B cell (primary cell): ENCODE results near the gene PDZRN3. TPM values are rescaled to one million over a fixed set of nuclear protein-coding genes. Genes with fewer than 3 reads are reported as not detected.

Source experiments
- ATAC-seq: fragments of 200-7000 bp; cut with Tn5 transposase; one replicate; pipeline ENCODE4 v1.10.0; 2021; ENCODE audit warnings: low read depth, mild to moderate bottlenecking, moderate number of reproducible peaks, moderate library complexity
- CTCF ChIA-PET: fragments of 350-600 bp; sonication (Branson Sonifier 250); formaldehyde crosslinking; loops from one replicate; lab custom pipeline; 2021; ENCODE audit warnings: antibody characterized with exemption, inconsistent platforms; lab: Charles Lee
- POLR2A ChIA-PET: fragments of 350-600 bp; sonication (Branson Sonifier 250); formaldehyde crosslinking; loops from one replicate; lab custom pipeline; 2021; ENCODE audit warnings: antibody characterized with exemption; lab: Charles Lee
- DNase-seq: peaks from one replicate; pipeline ENCODE4 v3.0.0; 2013
- H2AFZ ChIP-seq: 2 replicates; pipeline ENCODE4 v1.6.1; 2012; ENCODE audit warnings: mild to moderate bottlenecking, low read depth, low read length; ENCODE audit not compliant: insufficient read depth, poor library complexity, severe bottlenecking
- H3K27ac ChIP-seq, 2 donors: 1 replicate in 1 of 2; 2 replicates in 1 of 2; pipeline ENCODE4 v1.5.1; 2012 to 2013; ENCODE audit warnings: low read length in 2 of 2, mild to moderate bottlenecking in 2 of 2, moderate library complexity in 1 of 2
- H3K27me3 ChIP-seq, 4 experiments: fragments of 200-600 bp in 1 of 4; sonication (generic) in 1 of 4; replicated peaks in 1 of 4; 1 replicate in 2 of 4; 2 replicates in 2 of 4; pipeline versions ENCODE4 v1.6.1 to v1.7.0; 2013 to 2016; ENCODE audit warnings: low read length in 3 of 4, mild to moderate bottlenecking in 2 of 4, mixed read lengths in 1 of 4, moderate library complexity in 1 of 4; ENCODE audit not compliant: insufficient read depth in 4 of 4, control insufficient read depth in 3 of 4; ENCODE audit errors: control extremely low read depth in 1 of 4
- H3K36me3 ChIP-seq, 2 experiments: replicated peaks in 1 of 2; 1 replicate in 1 of 2; 2 replicates in 1 of 2; pipeline versions ENCODE4 v1.6.1 to v1.7.1; 2013; ENCODE audit warnings: low read length in 1 of 2; ENCODE audit not compliant: insufficient read depth in 2 of 2, control insufficient read depth in 1 of 2; ENCODE audit errors: control extremely low read depth in 1 of 2, extremely low read depth in 1 of 2
- H3K4me1 ChIP-seq, 2 donors: fragments of 200-600 bp in 1 of 2; sonication (generic) in 1 of 2; 1 replicate in 1 of 2; 2 replicates in 1 of 2; pipeline versions ENCODE4 v1.5.1 to v1.6.1; 2013 to 2017; ENCODE audit warnings: low read length in 2 of 2; ENCODE audit not compliant: control insufficient read depth in 2 of 2, insufficient read depth in 2 of 2
- H3K4me2 ChIP-seq: replicated peaks from 2 replicates; pipeline ENCODE3; 2012; ENCODE audit warnings: mild to moderate bottlenecking, low read depth, low read length; ENCODE audit not compliant: poor library complexity, severe bottlenecking
- H3K4me3 ChIP-seq, 5 experiments: fragments of 200-600 bp in 1 of 5; sonication (generic) in 1 of 5; 1 replicate in 3 of 5; 2 replicates in 2 of 5; pipeline versions ENCODE4 v1.5.1 to v1.7.0; 2011 to 2016; ENCODE audit warnings: low read length in 4 of 5, mild to moderate bottlenecking in 4 of 5, low read depth in 2 of 5, control low read depth in 1 of 5, moderate library complexity in 1 of 5; ENCODE audit not compliant: insufficient read depth in 1 of 5; ENCODE audit errors: control extremely low read depth in 1 of 5, extremely low read depth in 1 of 5
- H3K79me2 ChIP-seq: fragments of 200-600 bp; sonication (generic); one replicate; pipeline ENCODE4 v1.6.0; 2016; ENCODE audit warnings: low read length; ENCODE audit not compliant: control insufficient read depth, insufficient read depth
- H3K9ac ChIP-seq: fragments of 200-600 bp; sonication (generic); 2 replicates; pipeline ENCODE4 v1.6.1; 2017; ENCODE audit warnings: mild to moderate bottlenecking, low read length, moderate library complexity
- H3K9me3 ChIP-seq, 3 donors: one replicate each; pipeline versions ENCODE4 v1.6.1 to v1.7.1; 2013; ENCODE audit warnings: low read length in 2 of 3; ENCODE audit not compliant: control insufficient read depth in 2 of 3, insufficient read depth in 1 of 3; ENCODE audit errors: control extremely low read depth in 1 of 3
- H4K20me1 ChIP-seq: 2 replicates; pipeline ENCODE4 v1.6.0; 2012; ENCODE audit warnings: mild to moderate bottlenecking, low read length; ENCODE audit not compliant: insufficient read depth, control insufficient read depth, poor library complexity, severe bottlenecking
- H3K27ac Mint-ChIP-seq: one replicate; pipeline ENCODE4 v1.8.0; 2021; ENCODE audit warnings: mixed read lengths
- H3K27me3 Mint-ChIP-seq: one replicate; pipeline ENCODE4 v1.8.0; 2021; ENCODE audit warnings: mixed read lengths
- H3K4me1 Mint-ChIP-seq: one replicate; pipeline ENCODE4 v1.8.0; 2021; ENCODE audit warnings: mixed read lengths
- H3K4me3 Mint-ChIP-seq: one replicate; pipeline ENCODE4 v1.8.0; 2021; ENCODE audit warnings: mixed read lengths
- H3K9me3 Mint-ChIP-seq: one replicate; pipeline ENCODE4 v1.8.0; 2022; ENCODE audit warnings: mixed read lengths; ENCODE audit not compliant: insufficient read depth
- CTCF ChIP-seq: fragments of 200-600 bp; IDR thresholded peaks from one replicate; pipeline ENCODE4 v1.8.0; 2022; ENCODE audit warnings: antibody characterized with exemption, mild to moderate bottlenecking
- EZH2 ChIP-seq: IDR thresholded peaks from 2 replicates; pipeline ENCODE4 v1.6.1; 2012; ENCODE audit warnings: borderline replicate concordance, low read depth, mild to moderate bottlenecking, moderate library complexity, low read length; ENCODE audit not compliant: insufficient read depth, poor library complexity, severe bottlenecking
- WGBS: methylation state at CpG from one replicate; pipeline ENCODE4 v1.1.5; 2013; ENCODE audit warnings: missing lambda C conversion rate; ENCODE audit not compliant: insufficient coverage; 5-methylcytosine and 5-hydroxymethylcytosine counted together
- intact Hi-C: fragments of 100-400 bp; cut with micrococcal nuclease; formaldehyde crosslinking; loops from one replicate; pipeline ENCODE4 v1.10.0; 2022
- polyA plus RNA-seq: library from polyadenylated mRNA; depleted of rRNA; stranded (reverse); fragments of >200 nt; gene quantifications from 2 replicates; pipeline ENCODE4 v1.2.3, GENCODE V29; 2012
- total RNA-seq, 2 donors: library from RNA; stranded (reverse); fragments of 120-200 nt in 1 of 2; gene quantifications; 1 replicate in 1 of 2; 2 replicates in 1 of 2; pipeline versions ENCODE4 v1.2.3 to v1.2.4, GENCODE V29; 2013 to 2022

PDZRN3 gene
- total and polyA plus RNA-seq, 2 donors (not counting 1 experiment from before 2014, with no cell fraction given), result not detected

- H3K4me2 ChIP-seq, result no peak overlapping the region
Measured at GRCh38 chr3:73513260-73513659, 111.5 kb downstream of the PDZRN3 start.

DNA sequence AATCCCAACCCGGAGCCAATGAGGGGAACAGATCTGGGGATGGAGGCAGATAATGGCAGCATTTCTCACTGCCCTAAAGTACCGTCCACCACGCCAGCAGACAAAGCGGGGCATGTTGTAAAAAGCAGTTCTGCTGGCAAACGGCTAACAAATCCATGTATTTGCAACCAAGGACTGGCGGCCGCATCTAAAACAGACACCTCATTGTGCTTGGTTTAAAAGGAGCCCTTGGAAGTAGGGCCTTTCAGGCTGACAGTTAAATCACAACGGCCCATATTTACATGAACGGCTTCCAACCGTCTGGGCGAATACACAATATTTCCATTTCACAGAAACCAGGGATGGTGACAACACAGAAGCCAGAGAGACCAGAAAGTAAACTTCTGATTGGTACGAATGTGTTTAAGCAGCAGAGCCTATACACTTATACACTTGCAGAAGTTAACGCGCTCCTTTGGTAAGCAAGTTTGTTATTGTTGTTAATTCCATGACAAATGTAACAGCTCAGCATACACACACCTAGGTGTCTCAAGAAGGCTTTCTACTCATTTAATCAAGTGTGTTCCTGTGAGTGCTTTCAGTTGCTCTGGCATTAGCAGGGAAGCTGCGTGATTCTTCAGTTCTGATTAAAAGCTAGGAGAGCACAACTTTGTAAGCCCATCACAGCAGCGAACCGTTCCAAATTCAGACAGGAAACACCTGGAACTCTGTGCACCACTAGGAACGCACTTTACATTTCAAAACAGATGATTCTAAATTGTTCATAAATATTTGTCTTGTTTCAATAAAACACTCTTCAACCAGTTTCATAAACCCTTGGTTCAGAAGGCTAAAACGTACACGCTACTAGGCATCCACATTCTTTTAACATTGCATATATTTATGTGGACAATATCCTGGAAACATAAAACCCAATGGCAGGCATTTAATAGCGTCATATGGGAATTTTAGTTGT, 112.9 kb downstream of the PDZRN3 start:
- H2AFZ ChIP-seq, result no peak overlapping the region
- TF ChIP-seq EZH2 (no peak), CTCF (no peak)
- 72% methylated on average over 13 of the region's 21 CpGs for WGBS
- CTCF ChIA-PET, result interaction anchor here (0.7 to 1.4 kb wide), 2 partner anchors 9 to 37 kb away, joined by 3 read pairs; no protein-coding TSS in a partner anchor
- DNase-seq, result no peak
- no peaks in the 10 kb centered on the region for H3K36me3 ChIP-seq
- no peaks in the 10 kb centered on the region for H3K27me3 ChIP-seq
- POLR2A ChIA-PET, result no interaction called here
- H4K20me1 ChIP-seq, result no peaks in the 10 kb centered on the region
- no peaks in the 10 kb centered on the region for H3K9me3 ChIP-seq
- no peak overlapping the region for H3K9ac ChIP-seq
- no peaks in the 10 kb centered on the region for H3K79me2 ChIP-seq
- Mint-ChIP-seq H3K4me1 (no peaks in the 10 kb centered on the region), H3K4me3 (no peak overlapping the region), H3K27me3 (peaks cover 4% of the 10 kb centered on the region), H3K27ac (no peak overlapping the region), H3K9me3 (no peaks in the 10 kb centered on the region)
- no peak overlapping the region for H3K4me3 ChIP-seq
- ATAC-seq, result no peak
- H3K4me2 ChIP-seq, result no peak overlapping the region
- intact Hi-C loops, result no loop called here
- H3K27ac ChIP-seq, result no peak overlapping the region
- H3K4me1 ChIP-seq, result no peaks in the 10 kb centered on the region

More at GRCh38 chr3:73513260-73513659, 111.5 kb downstream of the PDZRN3 start:
- Histone ChIP-seq H3K27me3 (no peaks in the 10 kb centered on the region), H3K4me1 (no peaks in the 10 kb centered on the region), H3K27ac (no peak overlapping the region), H4K20me1 (no peaks in the 10 kb centered on the region), H3K79me2 (no peaks in the 10 kb centered on the region), H3K4me3 (no peak overlapping the region), H3K9me3 (no peaks in the 10 kb centered on the region), H3K36me3 (no peaks in the 10 kb centered on the region), H2AFZ (no peak overlapping the region), H3K9ac (no peak overlapping the region)
- Mint-ChIP-seq H3K4me3 (no peak overlapping the region), H3K27ac (no peak overlapping the region), H3K4me1 (no peaks in the 10 kb centered on the region), H3K27me3 (peaks cover 3% of the 10 kb centered on the region), H3K9me3 (no peaks in the 10 kb centered on the region)
- DNase-seq, result no peak
- POLR2A ChIA-PET, result no interaction called here
- CTCF ChIA-PET, result interaction anchor here (0.5 kb wide), 1 partner anchor 411 kb away, joined by 3 read pairs; no protein-coding TSS in a partner anchor
- WGBS, result 89% methylated on average over 5 of the region's 5 CpGs
- intact Hi-C loops, result no loop called here
- TF ChIP-seq EZH2, result no peak
- no peak for ATAC-seq
